Hepatic stellate cell (primary cell): ENCODE measurements around the gene RAB3GAP2.
"Not testable (repeated sequence)": the region's sequence is repeated elsewhere in the genome, so short reads cannot be mapped to it uniquely, and the experiment has no call there.

Source experiments
- DNase-seq: peaks from one replicate; pipeline ENCODE4 v3.0.0; 2011; ENCODE audit warnings: low spot score

RAB3GAP2 gene

DNA sequence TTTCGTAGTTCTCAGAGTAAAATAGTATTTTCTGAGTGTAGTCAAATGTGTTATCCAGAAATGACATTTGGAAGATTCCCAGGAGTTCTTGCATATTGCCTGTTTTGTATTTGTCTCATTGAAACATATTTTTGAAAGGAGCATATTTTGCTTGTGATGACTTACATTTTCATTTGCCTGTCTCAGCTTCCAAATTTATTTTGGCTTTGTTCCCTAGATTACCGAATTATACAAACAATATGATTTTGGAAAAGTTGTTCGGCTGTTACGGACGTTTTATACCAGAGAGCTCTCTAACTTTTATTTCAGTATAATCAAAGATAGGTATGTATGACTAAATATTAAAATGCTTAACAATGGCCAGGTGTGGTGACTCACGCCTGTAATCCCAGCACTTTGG, 132.3 kb downstream of the RAB3GAP2 start:
- no peak for DNase-seq

- DNase-seq, result no peak
Observed at GRCh38 chr1:220137019-220137786, 135.1 kb downstream of the RAB3GAP2 start.

- no peak for DNase-seq
Observed at GRCh38 chr1:220135755-220136154, 136.5 kb downstream of the RAB3GAP2 start.

GRCh38 chr1:220129479-220130210, 142.6 kb downstream of the RAB3GAP2 start:
- no peak for DNase-seq

GRCh38 chr1:220127076-220127475, 145.2 kb downstream of the RAB3GAP2 start:
- DNase-seq, result no peak

GRCh38 chr1:220124542-220124941, 147.7 kb downstream of the RAB3GAP2 start:
- peak; percentile 25 for DNase-seq

DNA sequence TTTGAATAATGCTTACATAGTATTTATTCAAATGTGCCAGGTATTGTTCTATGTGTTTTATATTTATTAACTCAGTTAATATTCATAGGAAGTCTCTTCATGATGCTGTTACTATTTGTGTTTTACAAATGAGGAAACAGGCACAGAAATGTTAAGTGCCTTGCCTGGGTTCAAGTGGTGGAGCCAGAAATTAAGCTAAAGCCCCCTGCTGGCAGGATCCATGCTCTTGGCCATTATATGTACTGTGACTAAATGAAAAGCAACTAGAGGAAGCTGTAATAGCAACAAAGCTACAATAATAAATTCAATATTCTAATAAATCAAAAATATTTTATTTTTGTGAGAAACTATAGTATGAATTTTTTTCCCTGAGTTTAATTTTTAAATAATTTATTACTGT, 148.4 kb downstream of the RAB3GAP2 start:
- DNase-seq, result peak; percentile 16

GRCh38 chr1:220123066-220123465, 149.2 kb downstream of the RAB3GAP2 start:
- DNase-seq, result no peak

DNA sequence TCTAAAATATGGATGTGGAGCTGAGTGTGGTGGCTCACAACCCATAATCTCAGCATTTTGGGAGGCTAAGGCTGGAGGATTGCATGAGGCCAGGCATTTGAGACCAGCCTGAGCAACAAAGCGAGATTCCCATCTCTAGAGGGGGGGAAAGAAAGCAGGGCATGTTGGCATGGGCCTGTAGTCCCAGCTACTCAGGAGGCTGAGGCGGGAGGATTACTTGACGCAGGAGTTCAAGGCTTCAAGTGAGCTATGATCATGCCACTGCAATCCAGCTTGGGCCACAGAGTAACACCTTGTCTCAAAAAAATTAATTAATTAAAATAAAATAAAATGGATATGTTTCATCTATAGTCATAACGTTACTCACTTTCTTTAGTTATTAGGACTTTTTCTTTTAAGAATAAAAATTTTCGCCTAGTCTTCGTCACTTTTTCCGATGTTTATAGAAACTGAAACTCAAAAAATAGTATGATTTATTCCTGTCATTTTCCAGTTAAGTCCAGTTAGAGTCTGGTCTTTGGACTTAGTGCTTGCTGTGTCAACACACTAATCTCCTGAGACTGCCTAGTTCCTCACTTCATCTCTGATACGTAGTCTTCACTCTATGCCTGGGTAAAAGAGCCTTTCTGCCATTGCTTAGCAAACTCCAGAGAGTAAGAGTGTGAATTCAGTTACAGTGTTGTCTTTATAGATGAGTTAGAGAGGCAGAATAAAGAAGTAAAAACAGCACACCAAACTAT, 150.3 kb downstream of the RAB3GAP2 start:
- no peak for DNase-seq

DNA sequence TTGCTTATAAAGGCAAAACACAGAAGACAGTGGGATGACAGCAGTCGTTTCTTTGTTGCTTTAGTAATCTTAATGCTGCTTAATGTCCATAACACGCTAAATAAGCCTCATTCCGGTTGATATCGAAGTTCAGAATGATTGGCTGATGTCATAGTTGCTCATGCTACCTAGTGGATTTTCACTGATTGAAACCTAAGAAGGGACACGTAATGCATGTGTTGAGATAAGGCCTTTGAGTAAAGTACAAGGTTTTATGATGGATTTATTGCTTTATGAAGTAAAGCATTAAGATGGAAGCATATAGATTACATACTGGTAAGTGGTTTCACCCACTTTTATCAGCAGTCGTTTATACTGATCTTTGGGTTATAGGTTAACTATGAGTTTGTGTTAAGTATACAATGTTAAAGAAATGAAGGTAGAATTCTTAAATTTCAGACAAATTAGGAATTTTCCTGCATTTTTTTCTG, 153.2 kb downstream of the RAB3GAP2 start:
- no peak for DNase-seq

GRCh38 chr1:220113136-220113695, 159.0 kb downstream of the RAB3GAP2 start:
- DNase-seq, result peak; percentile 26

- not testable (repeated sequence) for DNase-seq
Observed at GRCh38 chr1:220112600-220112999, 159.7 kb downstream of the RAB3GAP2 start.

GRCh38 chr1:220110473-220110872, 161.8 kb downstream of the RAB3GAP2 start:
- not testable (repeated sequence) for DNase-seq

DNA sequence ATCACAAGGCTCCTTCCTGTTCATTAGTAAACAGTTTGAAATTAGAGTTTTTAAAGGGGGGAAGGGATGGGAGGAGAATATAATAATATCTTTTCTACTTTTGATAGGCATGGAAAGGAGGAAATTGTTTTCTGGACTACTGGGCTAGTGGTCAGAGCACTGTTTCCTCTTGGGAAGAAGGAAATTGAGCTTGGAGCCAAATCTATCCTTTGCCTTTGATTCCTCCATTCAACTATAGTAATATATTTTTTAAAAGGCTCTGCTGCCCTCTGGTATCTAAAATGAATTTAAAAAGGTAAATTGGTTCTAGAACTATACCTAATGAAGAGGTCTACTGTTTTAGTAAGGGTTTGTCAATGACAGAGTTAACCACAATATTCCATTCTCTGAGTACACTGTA, 172.4 kb downstream of the RAB3GAP2 start:
- no peak for DNase-seq
